ENCODE results near the gene KPNA3.
A peak's percentile ranks its signal among the peaks of the same experiment; 100 is the strongest.
"Not testable (repeated sequence)": the region's sequence is repeated elsewhere in the genome, so short reads cannot be mapped to it uniquely, and the experiment has no call there.

The KPNA3 gene

DNA sequence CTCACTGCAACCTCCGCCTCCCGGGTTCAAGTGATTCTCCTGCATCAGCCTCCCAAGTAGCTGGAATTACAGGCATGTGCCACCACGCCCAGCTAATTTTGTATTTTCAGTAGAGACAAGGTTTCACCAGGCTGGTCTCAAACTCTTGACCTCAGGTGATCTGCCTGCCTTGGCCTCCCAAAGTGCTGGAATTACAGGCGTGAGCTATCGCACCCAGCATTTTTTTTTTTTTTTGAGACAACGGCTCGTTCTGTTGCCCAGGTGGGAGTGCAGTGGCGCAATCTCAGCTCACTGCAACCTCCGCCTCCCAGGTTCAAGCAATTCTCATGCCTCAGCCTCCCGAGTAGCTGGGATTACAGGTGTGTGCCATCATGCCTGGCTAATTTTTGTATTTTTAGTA lies 10.6 kb upstream of the KPNA3 start:
- not testable (repeated sequence) for DNase-seq

DNA sequence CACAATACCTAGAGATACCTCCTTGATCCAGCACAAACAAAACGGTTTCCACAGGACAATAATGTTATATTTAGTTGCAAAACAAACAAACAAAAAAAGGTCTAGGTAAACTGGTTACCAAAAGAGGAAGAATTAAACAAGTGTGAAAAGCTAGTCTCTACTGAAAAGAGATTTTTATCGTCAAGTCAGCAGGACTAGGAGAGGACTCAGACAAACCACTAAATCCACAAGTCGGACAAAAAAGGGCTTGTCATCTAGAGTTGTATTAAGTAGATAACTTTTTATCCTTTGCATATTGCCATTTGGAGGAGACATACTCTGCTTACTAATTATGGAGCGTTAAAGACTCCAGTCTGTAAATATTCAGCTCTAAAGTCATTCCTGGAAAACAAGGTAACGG lies 9.9 kb upstream of the KPNA3 start:
- DNase-seq = no peak

DNA sequence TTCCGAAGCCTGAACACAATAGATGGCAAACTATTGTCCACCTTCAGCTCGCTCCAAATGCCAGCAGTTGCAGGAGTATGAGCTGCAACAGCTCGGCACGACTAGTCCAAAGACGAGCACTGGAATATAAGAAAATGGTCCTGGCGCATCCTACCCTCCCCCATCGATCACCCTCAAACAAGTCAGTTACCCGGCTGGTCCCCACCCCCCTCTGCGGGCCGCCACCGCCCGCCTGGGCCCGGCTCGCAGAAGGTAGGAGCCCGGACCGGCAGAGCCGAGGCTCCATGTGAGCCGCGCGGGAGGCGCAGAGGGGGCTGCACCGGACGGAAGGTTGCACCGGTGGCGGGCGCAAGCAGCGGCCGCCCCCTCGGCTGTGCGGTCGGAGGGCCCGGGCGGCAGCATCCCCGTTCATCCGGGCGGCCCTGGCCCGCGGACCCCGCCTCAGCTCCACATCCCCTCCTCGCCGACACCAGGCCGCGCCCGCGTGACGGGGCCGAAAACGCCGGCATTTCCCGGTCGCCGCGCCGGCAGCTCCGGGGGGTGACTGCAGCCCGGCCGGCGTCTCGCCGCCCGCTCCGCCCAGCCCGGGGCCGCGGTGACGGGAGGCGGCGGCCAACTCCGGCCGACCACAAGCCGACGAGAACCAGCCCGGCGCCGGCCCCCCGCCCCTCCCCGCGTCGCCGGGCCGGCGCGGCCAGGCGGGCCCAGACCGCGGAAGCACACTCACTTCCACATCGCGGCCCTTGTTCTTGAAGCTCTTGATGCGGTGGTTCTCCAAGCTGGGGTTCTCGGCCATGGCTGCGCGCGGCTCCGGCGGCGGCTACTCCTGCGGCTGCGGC lies 552 bp downstream of the KPNA3 start:
- DNase-seq = peak; percentile 8

- DNase-seq = no peak
Observed at GRCh38 chr13:49791315-49791710, 1.2 kb downstream of the KPNA3 start.

DNA sequence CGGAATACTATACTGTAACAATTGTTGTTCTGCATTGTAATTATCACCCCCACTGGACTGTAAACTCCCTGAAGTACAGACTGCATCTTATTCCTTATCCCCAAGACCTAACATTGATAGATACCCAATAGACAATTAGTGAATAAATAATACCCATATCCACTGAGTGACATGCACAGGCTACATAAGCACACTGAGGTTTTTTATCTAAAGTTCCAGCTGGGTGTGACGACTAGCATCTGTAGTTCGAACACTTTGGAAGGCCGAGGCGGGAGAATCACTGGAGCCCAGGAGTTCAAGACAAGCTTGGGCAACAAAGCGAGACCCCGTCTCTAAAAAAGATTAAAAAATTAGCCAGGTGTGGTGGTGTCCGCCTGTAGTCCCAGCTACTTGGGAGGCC lies 2.5 kb downstream of the KPNA3 start:
- DNase-seq = no peak

- no peak for DNase-seq
Observed at GRCh38 chr13:49786401-49787008, 6.0 kb downstream of the KPNA3 start.

DNA sequence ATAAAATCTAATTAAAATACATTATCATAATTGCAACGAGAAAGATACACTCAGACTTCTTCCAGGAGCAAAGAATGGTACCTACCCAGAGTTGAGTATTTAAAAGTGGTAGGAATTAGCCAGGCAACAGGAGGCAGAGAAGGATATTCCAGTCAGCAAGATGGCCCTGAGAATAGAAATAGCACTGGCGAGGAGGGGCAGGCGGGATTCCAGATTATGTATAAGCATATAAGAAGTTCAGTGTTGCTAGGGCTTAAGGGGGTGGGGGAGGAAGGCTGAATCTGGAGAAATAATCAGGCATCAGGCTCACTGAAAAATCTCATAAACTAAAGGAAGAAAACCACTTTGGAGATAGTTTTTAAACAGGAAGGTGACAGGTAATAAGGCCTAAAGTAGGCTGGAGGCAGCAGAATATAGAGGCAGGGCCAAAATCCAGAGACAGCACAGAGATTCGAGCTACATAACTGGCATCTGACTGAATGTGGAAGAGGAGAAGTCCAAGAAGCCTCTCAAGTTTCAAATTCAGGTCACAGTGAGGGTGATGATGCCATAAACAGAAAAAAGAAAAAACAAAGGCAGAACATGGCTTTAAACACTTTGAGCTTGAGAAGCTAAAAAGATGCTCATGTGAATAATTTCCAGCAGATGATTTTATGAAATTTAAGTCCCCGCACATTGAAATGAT lies 7.5 kb downstream of the KPNA3 start:
- DNase-seq = no peak

DNA sequence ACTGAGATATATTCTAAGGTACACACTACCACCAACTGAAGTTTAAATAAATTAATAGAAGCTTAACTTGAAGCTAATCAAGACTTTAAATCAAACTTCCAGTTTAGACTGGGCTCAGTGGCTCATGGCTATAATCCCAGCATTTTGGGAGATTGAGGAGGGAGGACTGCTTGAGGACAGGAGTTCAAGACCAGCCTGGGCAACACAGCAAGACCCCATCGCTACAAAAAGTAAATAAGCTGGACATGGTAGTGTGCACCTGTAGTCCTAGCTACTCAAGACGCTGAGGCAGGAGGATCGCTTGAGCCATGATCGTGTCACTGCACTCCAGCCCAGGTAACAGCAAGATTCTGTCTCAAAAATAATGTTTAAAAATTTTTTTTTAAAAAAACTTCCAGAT lies 8.6 kb downstream of the KPNA3 start:
- DNase-seq = no peak

DNA sequence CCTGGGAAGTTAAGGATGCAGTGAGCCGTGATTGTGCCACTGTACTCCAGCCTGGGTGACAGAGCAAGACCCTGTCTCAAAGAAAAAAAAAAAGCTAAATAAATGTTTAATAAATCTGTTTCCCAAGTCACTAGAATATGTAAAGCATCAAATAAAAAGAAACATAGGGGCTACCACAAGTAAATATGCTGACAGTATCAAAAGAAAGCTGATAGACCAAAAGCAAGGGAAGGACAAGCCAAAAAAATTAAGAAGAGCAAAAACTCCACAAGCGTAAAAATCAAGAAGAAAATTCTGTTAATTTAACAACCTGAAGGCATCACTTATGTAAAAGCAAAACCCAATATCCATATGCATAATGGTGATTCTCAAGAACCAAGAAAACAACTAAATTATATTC lies 9.7 kb downstream of the KPNA3 start:
- DNase-seq = no peak

DNA sequence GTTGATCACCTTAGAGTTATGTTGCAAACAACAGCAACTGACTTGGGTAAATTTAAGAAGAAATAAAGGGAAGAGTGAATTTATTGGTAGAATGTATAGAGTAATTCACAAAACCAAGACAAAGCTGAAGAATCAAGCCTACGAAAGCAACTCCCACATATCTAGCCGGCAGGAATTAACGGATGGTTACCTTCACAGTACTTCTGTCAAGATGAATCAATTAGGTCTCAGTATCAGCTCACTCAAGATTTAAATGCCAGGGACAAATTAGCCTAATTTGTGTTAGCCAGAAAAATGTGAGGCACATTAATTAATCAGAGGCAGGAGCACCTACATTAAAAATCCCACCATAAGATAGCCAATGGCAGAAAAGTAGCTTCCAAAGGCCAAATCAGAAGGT lies 10.7 kb downstream of the KPNA3 start:
- no peak for DNase-seq

DNA sequence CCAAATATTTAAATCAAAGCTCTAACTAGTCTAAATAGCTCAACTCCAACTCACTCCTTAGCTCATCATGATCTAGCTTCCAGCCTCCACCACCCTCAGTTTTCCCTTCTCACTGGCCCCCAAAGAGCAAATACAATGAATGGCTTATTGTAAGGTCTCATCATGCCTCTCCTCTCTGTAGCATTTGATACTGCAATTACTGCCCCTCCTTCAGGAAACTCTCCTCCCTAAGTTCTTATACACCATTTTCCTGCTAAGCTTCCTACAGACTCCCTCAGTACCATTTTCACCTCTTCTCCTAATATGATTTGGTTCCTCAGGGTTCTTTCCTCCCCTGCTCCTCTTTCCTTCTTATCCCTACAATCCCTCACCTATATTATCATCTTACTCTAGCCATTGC lies 12.8 kb downstream of the KPNA3 start:
- DNase-seq = no peak

- no peak for DNase-seq
Observed at GRCh38 chr13:49777746-49778614, 14.5 kb downstream of the KPNA3 start.

DNA sequence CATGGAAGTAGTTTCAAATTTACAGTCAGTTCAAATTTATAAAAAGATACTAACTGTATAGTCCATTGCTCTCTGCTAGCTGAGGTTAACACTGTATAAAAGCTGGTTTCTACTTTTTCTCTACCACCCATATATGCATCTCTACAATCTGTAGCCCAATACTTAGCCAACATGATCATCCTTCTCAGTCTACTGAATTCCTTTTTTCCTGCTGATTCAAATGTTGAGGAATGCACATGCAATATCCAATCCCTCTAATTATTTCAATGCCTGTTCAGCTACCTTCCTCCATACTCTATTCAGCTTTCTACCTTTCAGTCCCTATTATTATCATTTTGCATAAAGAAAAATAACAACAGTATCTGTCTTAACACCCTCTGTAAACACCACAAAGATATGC lies 15.6 kb downstream of the KPNA3 start:
- DNase-seq = no peak

DNA sequence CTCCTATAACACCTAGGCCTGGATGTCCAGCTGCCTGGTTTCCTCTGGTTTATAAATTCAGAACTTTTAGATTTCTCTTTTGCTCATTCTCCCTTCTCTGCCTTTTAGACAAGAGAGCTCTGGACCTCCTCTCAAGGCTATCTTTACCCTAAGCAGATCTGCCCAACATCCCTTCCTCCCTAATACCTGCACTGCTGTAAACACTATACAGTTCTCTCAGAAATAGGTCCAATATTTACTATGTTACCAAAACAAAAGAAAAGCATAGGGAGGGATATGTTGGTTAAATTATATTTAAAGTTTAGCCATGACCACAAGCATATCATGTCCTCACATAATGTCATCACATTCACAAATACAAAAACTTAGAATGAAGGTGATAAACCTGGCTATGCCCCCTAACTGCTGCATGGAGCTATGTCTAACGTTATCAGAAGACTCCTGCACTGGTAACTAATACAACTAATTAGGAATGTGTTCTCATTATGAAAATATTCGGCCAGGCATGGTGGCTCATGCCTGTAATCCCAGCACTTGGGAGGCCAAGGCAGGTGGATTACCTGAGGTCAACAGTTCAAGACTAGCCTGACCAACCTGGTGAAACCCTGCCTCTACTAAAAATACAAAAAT lies 18.0 kb downstream of the KPNA3 start:
- no peak for DNase-seq

DNA sequence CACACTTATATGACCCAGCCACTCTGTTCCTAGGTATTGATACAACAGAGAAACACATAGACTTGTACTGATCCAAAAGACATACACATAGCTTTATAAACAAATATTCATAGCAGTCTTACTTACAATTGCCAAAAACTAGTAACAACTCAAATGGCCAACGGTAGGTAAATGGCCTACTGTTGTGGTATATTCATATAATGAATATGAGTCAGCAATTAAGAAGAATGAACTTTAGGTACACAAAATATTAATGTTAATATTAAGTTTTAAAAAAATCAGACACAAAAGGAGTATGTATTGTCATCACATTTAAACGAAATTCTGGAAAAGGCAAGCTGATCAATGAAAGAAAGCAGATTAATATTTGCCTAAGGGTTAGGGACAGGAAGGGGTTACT lies 19.7 kb downstream of the KPNA3 start:
- DNase-seq = no peak

DNA sequence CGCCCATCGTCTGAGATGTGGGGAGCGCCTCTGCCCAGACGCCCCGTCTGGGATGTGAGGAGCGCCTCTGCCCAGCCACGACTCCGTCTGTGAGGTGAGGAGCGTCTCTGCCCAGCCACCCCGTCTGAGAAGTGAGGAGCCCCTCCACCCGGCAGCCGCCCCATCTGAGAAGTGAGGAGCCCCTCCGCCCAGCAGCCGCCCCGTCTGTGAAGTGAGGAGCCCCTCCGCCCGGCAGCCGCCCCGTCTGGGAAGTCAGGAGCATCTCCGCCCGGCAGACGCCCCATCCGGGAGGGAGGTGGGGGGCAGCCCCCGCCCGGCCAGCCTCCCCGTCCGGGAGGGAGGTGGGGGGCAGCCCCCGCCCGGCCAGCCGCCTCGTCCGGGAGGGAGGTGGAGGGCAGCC lies 30.7 kb downstream of the KPNA3 start:
- not testable (repeated sequence) for DNase-seq

DNA sequence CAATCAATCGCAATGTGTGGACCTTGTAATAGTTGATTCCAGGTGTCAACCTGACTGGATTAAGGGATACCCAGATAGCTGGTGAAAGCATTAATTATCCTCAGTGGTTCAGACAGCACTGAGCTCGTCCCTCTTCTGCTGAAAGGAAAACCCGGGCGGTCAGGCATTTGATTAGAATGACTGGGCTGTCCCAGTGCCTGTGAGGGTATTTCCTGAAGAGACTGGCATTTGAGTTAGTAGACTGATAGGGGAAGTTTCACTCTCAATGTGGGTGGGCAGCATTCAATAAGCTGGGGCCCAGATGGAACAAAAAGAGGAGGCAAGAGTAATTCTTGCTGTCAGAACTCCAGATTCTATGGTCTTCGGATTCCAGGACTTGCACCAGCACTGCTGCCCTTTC lies 31.9 kb downstream of the KPNA3 start:
- no peak for DNase-seq

DNA sequence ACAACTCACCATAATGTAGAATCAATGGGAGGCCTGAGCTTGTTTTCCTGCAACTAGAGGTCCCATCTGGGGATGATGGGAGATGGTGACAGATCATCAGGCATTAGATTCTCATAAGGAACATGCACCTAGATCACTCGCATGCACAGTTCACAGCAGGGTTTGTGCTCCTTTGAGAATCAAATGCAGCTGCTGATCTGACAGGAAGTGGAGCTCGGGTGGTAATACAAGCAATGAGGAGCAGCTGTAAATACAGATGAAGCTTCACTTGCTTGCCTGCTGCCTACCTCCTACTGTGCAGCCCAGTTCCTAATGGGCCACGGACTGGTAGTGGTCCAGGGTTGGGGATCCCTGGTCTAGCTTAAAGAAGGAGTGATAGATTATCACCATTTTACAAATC lies 33.0 kb downstream of the KPNA3 start:
- no peak for DNase-seq

GRCh38 chr13:49756263-49756662 lies 36.2 kb downstream of the KPNA3 start:
- no peak for DNase-seq

DNA sequence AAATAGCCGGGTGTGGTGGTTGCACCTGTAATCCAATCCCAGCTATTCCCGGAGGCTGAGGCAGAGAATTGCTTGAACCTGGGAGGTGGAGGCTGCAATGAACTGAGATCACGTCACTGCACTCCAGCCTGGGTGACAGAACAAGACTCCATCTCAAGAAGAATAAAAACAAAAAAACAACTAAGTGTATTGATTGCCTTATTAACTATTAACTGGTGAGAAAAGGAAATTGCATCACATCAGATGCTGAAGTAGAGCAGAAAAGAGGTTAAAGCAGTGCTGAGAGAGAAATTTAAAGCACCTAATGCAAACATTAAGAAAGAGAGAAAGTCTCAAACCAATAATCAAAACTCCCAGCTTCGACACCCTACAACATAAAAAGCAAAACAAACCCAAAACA lies 38.3 kb downstream of the KPNA3 start:
- no peak for DNase-seq

GRCh38 chr13:49749848-49750247 lies 42.6 kb downstream of the KPNA3 start:
- DNase-seq = no peak

- DNase-seq = no peak
Observed at GRCh38 chr13:49746111-49746510, 46.4 kb downstream of the KPNA3 start.

DNA sequence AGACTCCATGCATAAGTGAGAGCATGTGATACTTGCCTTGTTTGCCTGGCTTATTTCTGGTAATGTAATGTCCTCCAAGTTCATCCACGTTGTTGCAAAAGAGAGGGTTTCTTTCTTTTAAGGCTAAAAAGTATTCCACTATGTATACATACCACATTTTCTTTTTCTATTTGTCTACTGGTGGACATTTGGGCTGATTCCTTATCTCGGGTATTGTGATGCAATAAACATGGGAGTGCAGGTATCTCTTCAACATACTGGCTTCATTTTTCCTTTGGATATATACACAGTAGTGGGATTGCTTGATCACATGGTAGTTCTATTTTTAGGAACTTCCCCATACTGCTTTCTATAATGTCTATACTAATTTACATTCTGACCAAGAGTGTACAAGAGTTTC lies 51.6 kb downstream of the KPNA3 start:
- no peak for DNase-seq
